Vagina (tissue), 2 donors: Measurements from ENCODE around the gene UGT2B17. TPM values are rescaled to one million over a fixed set of nuclear protein-coding genes. Genes with fewer than 3 reads are reported as not detected.
"Not testable (repeated sequence)": the region's sequence is repeated elsewhere in the genome, so short reads cannot be mapped to it uniquely, and the experiment has no call there.

Experiments
- DNase-seq, 2 donors: peaks; one replicate each; pipeline ENCODE4 v3.0.0-alpha.2; 2017; ENCODE audit errors: extremely low spot score in 2 of 2
- H3K27ac ChIP-seq: fragments of 200-600 bp; sonication (generic); one replicate; pipeline ENCODE4 v1.5.1; 2019
- H3K27me3 ChIP-seq: fragments of 200-600 bp; sonication (generic); one replicate; pipeline ENCODE4 v1.5.1; 2019
- H3K36me3 ChIP-seq, 2 donors: fragments of 200-600 bp; sonication (generic); one replicate each; pipeline ENCODE4 v1.5.1; 2017 to 2019
- H3K4me1 ChIP-seq: fragments of 200-600 bp; sonication (generic); one replicate; pipeline ENCODE4 v1.5.1; 2019
- H3K4me3 ChIP-seq, 2 donors: fragments of 200-600 bp; sonication (generic); 1 replicate in 1 of 2; 2 replicates in 1 of 2; pipeline ENCODE4 v1.5.1; 2016 to 2019
- H3K9me3 ChIP-seq: fragments of 200-600 bp; sonication (generic); one replicate; pipeline ENCODE4 v1.5.1; 2019
- POLR2A ChIP-seq, 2 donors: fragments of 450-650 bp; IDR thresholded peaks; one replicate each; pipeline ENCODE4 v1.6.1; 2017; ENCODE audit warnings: antibody characterized with exemption in 2 of 2, mild to moderate bottlenecking in 2 of 2, moderate library complexity in 2 of 2
- POLR2AphosphoS5 ChIP-seq, 2 donors: sonication (generic); formaldehyde crosslinking; IDR thresholded peaks; one replicate each; pipeline ENCODE4 v1.9.0; 2017; ENCODE audit warnings: antibody characterized with exemption in 2 of 2, mild to moderate bottlenecking in 2 of 2, low read depth in 1 of 2; ENCODE audit not compliant: insufficient read depth in 1 of 2
- intact Hi-C: fragments of 100-400 bp; cut with DNase I; formaldehyde crosslinking; loops from one replicate; pipeline ENCODE4 v1.15.1; 2023
- total RNA-seq: library from RNA; depleted of rRNA; stranded (reverse); fragments of >200 nt; gene quantifications from one replicate; pipeline ENCODE4 v1.2.3, GENCODE V29; 2016
- TF ChIP-seq, protein P1 (sequence below), 3 experiments: fragments of 450-650 bp in 2 of 3; fragments of 200-600 bp in 1 of 3; sonication (generic) in 1 of 3; IDR thresholded peaks; one replicate each; pipeline ENCODE4 v1.5.1; 2017 to 2019; ENCODE audit warnings: antibody characterized with exemption in 3 of 3, mild to moderate bottlenecking in 2 of 3, moderate library complexity in 2 of 3

UGT2B17 gene
- total RNA-seq, 1 donor from 2014 or later, result not detected

DNA sequence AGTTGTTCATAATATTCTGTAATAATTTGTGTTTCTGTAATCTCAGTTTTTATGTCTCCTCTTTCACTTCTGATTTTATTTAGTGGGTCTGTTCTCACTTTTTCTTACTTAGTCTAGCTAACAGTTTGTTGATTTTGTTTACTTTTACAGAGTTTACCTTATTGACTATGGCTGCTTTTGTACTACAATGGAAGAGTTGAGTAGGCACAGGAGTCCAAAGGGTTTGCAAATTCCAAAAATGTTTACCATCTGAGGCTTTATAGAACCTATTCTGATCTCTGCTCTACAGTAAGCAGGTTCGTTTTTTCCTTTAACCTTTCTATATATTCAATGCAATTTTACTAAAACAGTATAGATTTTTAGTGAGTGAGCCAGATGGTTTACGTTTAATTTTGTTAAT is 55.1 kb downstream of the UGT2B17 start:
- Histone ChIP-seq H3K4me3 (no peak overlapping the region), H3K36me3 (no peaks in the 10 kb centered on the region), H3K4me1 (no peaks in the 10 kb centered on the region), H3K27me3 (no peaks in the 10 kb centered on the region), H3K27ac (no peak overlapping the region), H3K9me3 (no peaks in the 10 kb centered on the region)
- intact Hi-C loops, result no loop called here
- DNase-seq, result no peak
- TF ChIP-seq, protein P1, sequence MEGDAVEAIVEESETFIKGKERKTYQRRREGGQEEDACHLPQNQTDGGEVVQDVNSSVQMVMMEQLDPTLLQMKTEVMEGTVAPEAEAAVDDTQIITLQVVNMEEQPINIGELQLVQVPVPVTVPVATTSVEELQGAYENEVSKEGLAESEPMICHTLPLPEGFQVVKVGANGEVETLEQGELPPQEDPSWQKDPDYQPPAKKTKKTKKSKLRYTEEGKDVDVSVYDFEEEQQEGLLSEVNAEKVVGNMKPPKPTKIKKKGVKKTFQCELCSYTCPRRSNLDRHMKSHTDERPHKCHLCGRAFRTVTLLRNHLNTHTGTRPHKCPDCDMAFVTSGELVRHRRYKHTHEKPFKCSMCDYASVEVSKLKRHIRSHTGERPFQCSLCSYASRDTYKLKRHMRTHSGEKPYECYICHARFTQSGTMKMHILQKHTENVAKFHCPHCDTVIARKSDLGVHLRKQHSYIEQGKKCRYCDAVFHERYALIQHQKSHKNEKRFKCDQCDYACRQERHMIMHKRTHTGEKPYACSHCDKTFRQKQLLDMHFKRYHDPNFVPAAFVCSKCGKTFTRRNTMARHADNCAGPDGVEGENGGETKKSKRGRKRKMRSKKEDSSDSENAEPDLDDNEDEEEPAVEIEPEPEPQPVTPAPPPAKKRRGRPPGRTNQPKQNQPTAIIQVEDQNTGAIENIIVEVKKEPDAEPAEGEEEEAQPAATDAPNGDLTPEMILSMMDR (IDR thresholded peaks at IDR 0.05), result no peak
- TF ChIP-seq POLR2AphosphoS5 (IDR thresholded peaks at IDR 0.05; ENCODE audit: insufficient read depth in 1 of 2, low read depth in 1 of 2), result no peak
- no peak for TF ChIP-seq POLR2A (IDR thresholded peaks at IDR 0.05)

DNA sequence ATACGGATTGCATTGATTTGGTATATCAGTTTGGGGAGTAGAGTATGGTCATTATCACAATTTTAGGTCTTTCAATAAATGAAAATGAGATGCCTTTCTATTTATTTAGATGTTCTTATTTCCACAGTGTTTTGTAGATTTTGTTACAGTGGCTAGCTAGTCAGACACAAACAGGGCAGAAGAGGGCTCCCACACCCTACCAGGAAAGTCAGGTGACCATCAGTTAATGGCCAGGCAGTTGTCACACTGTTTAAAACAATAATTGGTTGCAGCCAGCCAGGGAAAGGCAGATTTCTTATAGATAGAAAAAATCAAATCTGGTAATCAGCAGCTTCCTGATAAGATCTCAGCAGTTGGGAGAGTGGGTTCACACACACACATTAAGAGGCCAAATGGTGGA is 57.2 kb downstream of the UGT2B17 start:
- Histone ChIP-seq H3K4me1 (no peaks in the 10 kb centered on the region), H3K27me3 (no peaks in the 10 kb centered on the region), H3K27ac (no peak overlapping the region), H3K36me3 (no peaks in the 10 kb centered on the region), H3K4me3 (no peak overlapping the region), H3K9me3 (no peaks in the 10 kb centered on the region)
- intact Hi-C loops, result no loop called here
- TF ChIP-seq POLR2A (IDR thresholded peaks at IDR 0.05), result no peak
- TF ChIP-seq, protein P1 (IDR thresholded peaks at IDR 0.05), result no peak
- no peak for TF ChIP-seq POLR2AphosphoS5 (IDR thresholded peaks at IDR 0.05; ENCODE audit: insufficient read depth in 1 of 2, low read depth in 1 of 2)
- DNase-seq, result no peak

DNA sequence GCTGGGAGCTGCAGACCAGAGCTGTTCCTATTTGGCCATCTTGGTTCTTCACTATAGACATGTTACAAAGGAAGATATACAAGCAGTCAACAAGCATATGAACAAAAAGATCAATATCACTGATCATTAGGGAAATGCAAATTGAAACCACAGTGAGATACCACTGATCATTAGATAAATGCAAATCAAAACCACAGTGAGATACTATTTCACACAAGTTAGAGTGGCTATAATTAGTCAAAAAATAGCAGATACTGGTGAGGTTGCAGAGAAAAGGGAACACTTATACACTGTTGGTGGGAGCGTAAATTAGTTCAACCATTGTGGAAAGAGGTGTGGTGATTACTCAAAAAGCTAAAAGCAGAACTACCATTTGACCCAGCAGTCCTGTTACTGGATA is 70.7 kb downstream of the UGT2B17 start:
- H3K9me3 ChIP-seq, H3K27me3 ChIP-seq, H3K27ac ChIP-seq, H3K4me3 ChIP-seq, H3K36me3 ChIP-seq, DNase-seq, H3K4me1 ChIP-seq: not testable (repeated sequence)
- intact Hi-C loops, result loop anchor here (10.0 kb wide), 1 partner anchor 129 kb away; no protein-coding TSS in a partner anchor

DNA sequence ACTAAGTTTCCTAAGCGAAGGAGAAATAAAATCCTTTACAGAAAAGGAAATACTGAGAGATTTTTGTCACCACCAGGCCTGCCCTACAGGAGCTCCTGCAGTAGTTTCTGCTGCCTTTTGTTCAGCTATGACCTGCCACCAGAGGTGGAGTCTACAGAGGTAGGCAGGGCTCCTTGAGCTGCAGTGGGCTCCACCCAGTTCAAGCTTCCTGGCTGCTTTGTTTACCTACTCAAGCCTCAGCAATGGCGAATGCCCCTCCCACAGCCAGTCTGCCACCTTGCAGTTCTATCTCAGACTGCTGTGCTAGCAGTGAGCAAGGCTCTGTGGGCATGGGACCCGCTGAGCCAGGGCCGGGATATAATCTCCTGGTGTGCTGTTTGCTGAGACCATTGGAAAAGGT is 71.3 kb downstream of the UGT2B17 start:
- not testable (repeated sequence) for H3K36me3 ChIP-seq, H3K27me3 ChIP-seq, H3K27ac ChIP-seq, H3K4me3 ChIP-seq, DNase-seq, H3K4me1 ChIP-seq, H3K9me3 ChIP-seq
- intact Hi-C loops, result loop anchor here (10.0 kb wide), 1 partner anchor 130 kb away; no protein-coding TSS in a partner anchor

DNA sequence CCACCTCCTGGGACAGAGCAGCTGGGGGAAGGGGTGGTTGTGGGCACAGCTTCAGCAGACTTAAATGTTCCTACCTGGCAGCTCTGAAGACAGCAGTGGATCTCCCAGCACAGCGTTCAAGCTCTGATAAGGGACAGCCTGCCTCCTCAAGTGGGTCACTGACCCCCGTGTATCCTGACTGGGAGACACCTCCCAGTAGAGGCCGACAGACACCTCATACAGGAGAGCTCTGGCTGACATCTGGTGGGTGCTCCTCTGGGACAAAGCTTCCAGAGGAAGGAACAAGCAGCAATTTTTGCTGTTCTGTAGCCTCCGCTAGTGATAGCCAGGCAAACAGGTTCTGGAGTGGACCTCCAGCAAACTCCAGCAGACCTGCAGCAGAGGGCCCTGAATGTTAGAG is 72.7 kb downstream of the UGT2B17 start:
- intact Hi-C loops, result loop anchor here (10.0 kb wide), 1 partner anchor 131 kb away; no protein-coding TSS in a partner anchor
- not testable (repeated sequence) for H3K4me3 ChIP-seq, DNase-seq, H3K27ac ChIP-seq, H3K36me3 ChIP-seq, H3K4me1 ChIP-seq, H3K27me3 ChIP-seq, H3K9me3 ChIP-seq

DNA sequence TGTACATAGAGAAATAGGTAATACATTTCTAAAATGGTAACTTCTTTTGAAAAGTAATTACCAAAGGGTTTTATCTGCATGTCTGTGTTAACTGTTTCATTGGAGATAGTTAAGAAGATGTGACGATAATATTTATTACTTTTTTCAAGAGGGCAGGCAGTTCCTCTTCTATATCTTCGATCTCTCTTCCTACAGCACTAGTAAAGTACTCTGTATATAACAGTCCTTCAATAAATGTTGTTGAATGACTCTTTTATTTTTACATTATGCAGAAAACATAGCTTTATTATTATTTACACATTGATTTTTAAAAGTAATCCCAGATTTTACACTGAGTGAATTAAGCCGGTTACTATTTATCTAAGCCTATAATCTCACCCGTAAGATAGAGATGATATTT is 77.1 kb downstream of the UGT2B17 start:
- intact Hi-C loops, result no loop called here
- Histone ChIP-seq H3K9me3 (no peaks in the 10 kb centered on the region), H3K36me3 (no peaks in the 10 kb centered on the region), H3K4me1 (no peaks in the 10 kb centered on the region), H3K27ac (no peak overlapping the region), H3K4me3 (no peak overlapping the region), H3K27me3 (no peaks in the 10 kb centered on the region)
- DNase-seq, result no peak
- TF ChIP-seq, protein P1 (IDR thresholded peaks at IDR 0.05), result no peak
- no peak for TF ChIP-seq POLR2AphosphoS5 (IDR thresholded peaks at IDR 0.05; ENCODE audit: insufficient read depth in 1 of 2, low read depth in 1 of 2)
- TF ChIP-seq POLR2A (IDR thresholded peaks at IDR 0.05), result no peak
